Measurements from ENCODE around the gene RNF213.

Gene RNF213

DNA sequence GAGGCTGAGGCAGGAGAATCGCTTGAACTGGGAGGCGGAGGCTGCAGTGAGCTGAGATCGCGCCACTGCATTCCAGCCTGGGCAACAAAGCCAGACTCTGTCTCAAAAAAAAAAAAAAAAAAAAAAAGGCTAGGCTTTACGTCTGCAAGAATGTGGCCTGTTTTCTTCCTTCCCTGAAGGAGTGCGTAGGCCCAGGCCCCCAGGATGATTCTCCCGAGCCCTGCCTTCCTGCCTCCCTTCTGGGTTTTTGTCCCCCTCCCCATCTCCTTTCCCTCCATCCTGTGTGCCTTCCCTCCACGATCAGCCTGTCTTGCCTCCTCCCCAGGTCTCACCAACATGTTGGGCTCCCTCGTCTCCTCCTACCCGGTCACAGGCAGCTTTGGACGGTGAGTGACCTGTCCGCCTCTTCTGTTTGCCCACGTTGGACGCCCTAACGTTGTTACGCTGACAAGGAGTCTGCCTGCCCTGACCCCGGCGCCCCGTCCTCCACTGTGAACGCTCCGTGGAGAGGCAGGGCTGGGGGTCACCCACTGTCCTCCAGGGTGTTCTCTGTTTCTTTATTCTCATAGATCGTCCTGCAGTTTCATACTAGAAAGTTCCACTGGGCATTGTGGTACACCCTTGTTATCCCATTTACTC lies 15.7 kb upstream of the RNF213 start:
- no peaks in the 10 kb centered on the region for H3K4me1 ChIP-seq (ENCODE audit: low read length)
- no peaks in the 10 kb centered on the region for H3K27me3 ChIP-seq (ENCODE audit: low read depth, low read length)
- H2AFZ ChIP-seq (ENCODE audit: low read depth, low read length): no peak overlapping the region
- H3K36me3 ChIP-seq (replicated peaks; ENCODE audit: low read depth, low read length): no peaks in the 10 kb centered on the region
- H3K4me3 ChIP-seq (ENCODE audit: low read length): no peak overlapping the region
- TF ChIP-seq EZH2phosphoT487 (IDR thresholded peaks at IDR 0.05; ENCODE audit: low read depth): no peak
- TF ChIP-seq, protein P1, sequence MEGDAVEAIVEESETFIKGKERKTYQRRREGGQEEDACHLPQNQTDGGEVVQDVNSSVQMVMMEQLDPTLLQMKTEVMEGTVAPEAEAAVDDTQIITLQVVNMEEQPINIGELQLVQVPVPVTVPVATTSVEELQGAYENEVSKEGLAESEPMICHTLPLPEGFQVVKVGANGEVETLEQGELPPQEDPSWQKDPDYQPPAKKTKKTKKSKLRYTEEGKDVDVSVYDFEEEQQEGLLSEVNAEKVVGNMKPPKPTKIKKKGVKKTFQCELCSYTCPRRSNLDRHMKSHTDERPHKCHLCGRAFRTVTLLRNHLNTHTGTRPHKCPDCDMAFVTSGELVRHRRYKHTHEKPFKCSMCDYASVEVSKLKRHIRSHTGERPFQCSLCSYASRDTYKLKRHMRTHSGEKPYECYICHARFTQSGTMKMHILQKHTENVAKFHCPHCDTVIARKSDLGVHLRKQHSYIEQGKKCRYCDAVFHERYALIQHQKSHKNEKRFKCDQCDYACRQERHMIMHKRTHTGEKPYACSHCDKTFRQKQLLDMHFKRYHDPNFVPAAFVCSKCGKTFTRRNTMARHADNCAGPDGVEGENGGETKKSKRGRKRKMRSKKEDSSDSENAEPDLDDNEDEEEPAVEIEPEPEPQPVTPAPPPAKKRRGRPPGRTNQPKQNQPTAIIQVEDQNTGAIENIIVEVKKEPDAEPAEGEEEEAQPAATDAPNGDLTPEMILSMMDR (IDR thresholded peaks at IDR 0.05; ENCODE audit: low read depth, low read length): no peak
- no peak overlapping the region for H3K9ac ChIP-seq (ENCODE audit: low read length)
- H3K9me3 ChIP-seq (ENCODE audit: insufficient read depth, low read length): no peaks in the 10 kb centered on the region
- no peaks in the 10 kb centered on the region for H4K20me1 ChIP-seq (ENCODE audit: insufficient read depth, low read length)
- H3K79me2 ChIP-seq (ENCODE audit: low read length): no peaks in the 10 kb centered on the region
- H3K4me2 ChIP-seq (ENCODE audit: low read length): no peak overlapping the region
- no peak overlapping the region for H3K27ac ChIP-seq (ENCODE audit: low read length)

DNA sequence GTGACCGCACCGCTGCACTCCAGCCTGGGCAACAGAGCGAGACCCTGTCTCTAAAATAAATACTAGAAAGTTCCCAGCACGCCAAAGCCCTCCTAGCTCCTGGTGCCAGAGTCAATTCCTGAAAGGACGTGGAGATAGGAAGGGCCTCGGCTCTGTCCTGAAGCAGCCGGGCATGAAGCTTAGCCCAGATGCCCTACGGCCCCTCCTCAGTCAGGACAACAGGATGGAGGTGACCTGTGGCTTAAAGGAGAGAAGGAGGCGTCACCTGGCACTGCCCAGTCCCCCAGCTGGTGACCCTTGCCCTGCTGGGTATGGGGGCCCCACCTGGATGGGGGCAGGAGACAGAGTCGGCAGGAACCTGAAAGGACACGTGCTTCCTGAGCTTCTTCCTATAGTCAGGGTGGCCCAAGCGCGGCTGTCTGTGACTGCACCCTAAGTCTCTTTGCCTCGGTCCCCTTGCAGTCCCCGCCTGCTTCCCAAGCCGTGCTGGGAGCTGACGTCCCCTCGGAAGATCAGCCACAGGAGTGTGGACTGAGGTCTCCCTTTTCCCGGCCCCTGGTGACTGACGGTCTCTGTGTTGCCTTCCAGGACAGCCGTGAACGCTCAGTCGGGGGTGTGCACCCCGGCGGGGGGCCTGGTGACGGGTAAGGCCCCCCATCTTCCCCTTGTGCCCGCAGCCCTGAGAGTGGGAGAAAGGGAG lies 14.9 kb upstream of the RNF213 start:
- Histone ChIP-seq H2AFZ (ENCODE audit: low read depth, low read length) (no peak overlapping the region), H3K4me3 (ENCODE audit: low read length) (no peak overlapping the region), H3K4me2 (ENCODE audit: low read length) (no peak overlapping the region), H3K36me3 (replicated peaks; ENCODE audit: low read depth, low read length) (no peaks in the 10 kb centered on the region), H3K79me2 (ENCODE audit: low read length) (no peaks in the 10 kb centered on the region), H3K9ac (ENCODE audit: low read length) (no peak overlapping the region), H3K27ac (ENCODE audit: low read length) (no peak overlapping the region), H3K9me3 (ENCODE audit: insufficient read depth, low read length) (no peaks in the 10 kb centered on the region), H4K20me1 (ENCODE audit: insufficient read depth, low read length) (no peaks in the 10 kb centered on the region), H3K4me1 (ENCODE audit: low read length) (no peaks in the 10 kb centered on the region), H3K27me3 (ENCODE audit: low read depth, low read length) (no peaks in the 10 kb centered on the region)
- TF ChIP-seq, protein P1 (IDR thresholded peaks at IDR 0.05; ENCODE audit: low read depth, low read length): no peak
- no peak for TF ChIP-seq EZH2phosphoT487 (IDR thresholded peaks at IDR 0.05; ENCODE audit: low read depth)

DNA sequence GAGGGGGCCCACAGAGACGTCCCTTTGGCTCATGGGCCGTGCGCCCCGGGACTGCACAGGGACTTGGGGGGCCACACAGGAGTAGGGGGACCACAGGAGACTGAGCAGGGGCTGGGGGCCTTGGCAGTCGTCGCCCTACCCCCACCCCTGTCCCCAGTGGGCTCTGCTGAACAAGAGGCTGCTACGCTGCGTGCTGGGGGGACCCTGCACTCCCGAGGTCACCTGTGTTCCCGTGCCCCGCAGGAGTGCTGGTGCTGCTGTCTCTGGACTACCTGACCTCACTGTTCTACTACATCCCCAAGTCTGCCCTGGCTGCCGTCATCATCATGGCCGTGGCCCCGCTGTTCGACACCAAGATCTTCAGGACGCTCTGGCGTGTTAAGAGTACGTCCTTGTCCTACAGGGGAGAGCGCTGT lies 14.4 kb upstream of the RNF213 start:
- H3K27ac ChIP-seq (ENCODE audit: low read length): no peak overlapping the region
- no peak overlapping the region for H3K9ac ChIP-seq (ENCODE audit: low read length)
- no peaks in the 10 kb centered on the region for H3K9me3 ChIP-seq (ENCODE audit: insufficient read depth, low read length)
- no peak overlapping the region for H3K4me3 ChIP-seq (ENCODE audit: low read length)
- H3K27me3 ChIP-seq (ENCODE audit: low read depth, low read length): no peaks in the 10 kb centered on the region
- no peaks in the 10 kb centered on the region for H4K20me1 ChIP-seq (ENCODE audit: insufficient read depth, low read length)
- H3K4me2 ChIP-seq (ENCODE audit: low read length): no peak overlapping the region
- TF ChIP-seq, protein P1 (IDR thresholded peaks at IDR 0.05; ENCODE audit: low read depth, low read length): no peak
- TF ChIP-seq EZH2phosphoT487 (IDR thresholded peaks at IDR 0.05; ENCODE audit: low read depth): no peak
- no peaks in the 10 kb centered on the region for H3K79me2 ChIP-seq (ENCODE audit: low read length)
- H2AFZ ChIP-seq (ENCODE audit: low read depth, low read length): no peak overlapping the region
- H3K4me1 ChIP-seq (ENCODE audit: low read length): no peaks in the 10 kb centered on the region
- no peaks in the 10 kb centered on the region for H3K36me3 ChIP-seq (replicated peaks; ENCODE audit: low read depth, low read length)

DNA sequence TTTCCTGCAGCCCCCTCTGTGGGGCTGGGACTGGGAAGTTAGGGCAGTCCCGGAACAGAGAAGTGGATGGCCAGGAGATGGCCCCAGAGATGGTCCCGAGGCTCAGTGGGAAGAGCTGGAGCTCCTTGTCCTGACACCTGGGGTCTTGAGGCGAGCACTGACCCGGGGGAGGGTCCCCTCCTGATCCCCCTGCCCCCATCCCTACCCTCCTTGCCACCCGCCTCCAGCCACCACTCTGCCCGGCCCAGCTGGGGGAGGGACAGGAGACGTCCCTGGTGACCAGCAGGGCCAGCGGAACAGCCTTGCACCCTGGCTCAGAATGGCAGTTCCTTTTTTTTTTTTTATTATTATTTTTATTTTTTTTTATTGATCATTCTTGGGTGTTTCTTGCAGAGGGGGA lies 13.9 kb upstream of the RNF213 start:
- H3K27me3 ChIP-seq (ENCODE audit: low read depth, low read length): no peaks in the 10 kb centered on the region
- H3K9me3 ChIP-seq (ENCODE audit: insufficient read depth, low read length): no peaks in the 10 kb centered on the region
- no peak overlapping the region for H2AFZ ChIP-seq (ENCODE audit: low read depth, low read length)
- no peaks in the 10 kb centered on the region for H3K79me2 ChIP-seq (ENCODE audit: low read length)
- H3K4me1 ChIP-seq (ENCODE audit: low read length): no peaks in the 10 kb centered on the region
- no peaks in the 10 kb centered on the region for H4K20me1 ChIP-seq (ENCODE audit: insufficient read depth, low read length)
- no peak overlapping the region for H3K4me2 ChIP-seq (ENCODE audit: low read length)
- no peaks in the 10 kb centered on the region for H3K36me3 ChIP-seq (replicated peaks; ENCODE audit: low read depth, low read length)
- no peak overlapping the region for H3K27ac ChIP-seq (ENCODE audit: low read length)
- H3K4me3 ChIP-seq (ENCODE audit: low read length): no peak overlapping the region
- TF ChIP-seq, protein P1 (IDR thresholded peaks at IDR 0.05; ENCODE audit: low read depth, low read length): no peak
- TF ChIP-seq EZH2phosphoT487 (IDR thresholded peaks at IDR 0.05; ENCODE audit: low read depth): no peak
- no peak overlapping the region for H3K9ac ChIP-seq (ENCODE audit: low read length)

Data from OCI-LY3 (cell line).